Measurements from ENCODE around the gene RBM15B. TPM values are rescaled to one million over a fixed set of nuclear protein-coding genes. Genes with fewer than 3 reads are reported as not detected.

Gene RBM15B
- total RNA-seq, 4 donors from 2014 or later, result 4.9 to 13.7 (median 8.9) TPM

- in situ Hi-C loops (cut with MboI; ENCODE audit: low sequenced_read_pairs in 4 of 4) (loop anchor here in 2 of 4 donors (25.0 kb wide), 3 partner anchors 266 to 784 kb away; partner anchors contain the start of genes CISH (in 1 of the 2), MAPKAPK3 (in 1 of the 2) and TEX264 (in 1 of the 2)), intact Hi-C loops (cut with DNase I; ENCODE audit: low total_unique reads) (loop anchor here (10.0 kb wide), 1 partner anchor 1042 kb away; the partner anchor contains the start of genes CYB561D2, NPRL2 and TMEM115)
- Histone ChIP-seq H3K4me1 (peaks cover 30 to 53% of the 10 kb centered on the region in 2 donors), H3K9me3 (no peaks in the 10 kb centered on the region), H3K27me3 (no peaks in the 10 kb centered on the region), H3K36me3 (peaks cover 0 to 65% of the 10 kb centered on the region in 2 donors), H3K4me3 (no peak overlapping the region), H3K27ac (peak overlapping the region in 3 of 4 donors; percentile 2 to 57 (median 56))
- no peak for TF ChIP-seq POLR2A (IDR thresholded peaks at IDR 0.05)
- TF ChIP-seq, protein P1, sequence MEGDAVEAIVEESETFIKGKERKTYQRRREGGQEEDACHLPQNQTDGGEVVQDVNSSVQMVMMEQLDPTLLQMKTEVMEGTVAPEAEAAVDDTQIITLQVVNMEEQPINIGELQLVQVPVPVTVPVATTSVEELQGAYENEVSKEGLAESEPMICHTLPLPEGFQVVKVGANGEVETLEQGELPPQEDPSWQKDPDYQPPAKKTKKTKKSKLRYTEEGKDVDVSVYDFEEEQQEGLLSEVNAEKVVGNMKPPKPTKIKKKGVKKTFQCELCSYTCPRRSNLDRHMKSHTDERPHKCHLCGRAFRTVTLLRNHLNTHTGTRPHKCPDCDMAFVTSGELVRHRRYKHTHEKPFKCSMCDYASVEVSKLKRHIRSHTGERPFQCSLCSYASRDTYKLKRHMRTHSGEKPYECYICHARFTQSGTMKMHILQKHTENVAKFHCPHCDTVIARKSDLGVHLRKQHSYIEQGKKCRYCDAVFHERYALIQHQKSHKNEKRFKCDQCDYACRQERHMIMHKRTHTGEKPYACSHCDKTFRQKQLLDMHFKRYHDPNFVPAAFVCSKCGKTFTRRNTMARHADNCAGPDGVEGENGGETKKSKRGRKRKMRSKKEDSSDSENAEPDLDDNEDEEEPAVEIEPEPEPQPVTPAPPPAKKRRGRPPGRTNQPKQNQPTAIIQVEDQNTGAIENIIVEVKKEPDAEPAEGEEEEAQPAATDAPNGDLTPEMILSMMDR (IDR thresholded peaks at IDR 0.05 in 4 of 5, conservative IDR thresholded peaks at IDR 0.05 in 1 of 5), result no peak
- ATAC-seq (no peak), DNase-seq (no peak)
These were observed 5.3 kb downstream of the RBM15B start for GRCh38 chr3:51396401-51396800.

DNA sequence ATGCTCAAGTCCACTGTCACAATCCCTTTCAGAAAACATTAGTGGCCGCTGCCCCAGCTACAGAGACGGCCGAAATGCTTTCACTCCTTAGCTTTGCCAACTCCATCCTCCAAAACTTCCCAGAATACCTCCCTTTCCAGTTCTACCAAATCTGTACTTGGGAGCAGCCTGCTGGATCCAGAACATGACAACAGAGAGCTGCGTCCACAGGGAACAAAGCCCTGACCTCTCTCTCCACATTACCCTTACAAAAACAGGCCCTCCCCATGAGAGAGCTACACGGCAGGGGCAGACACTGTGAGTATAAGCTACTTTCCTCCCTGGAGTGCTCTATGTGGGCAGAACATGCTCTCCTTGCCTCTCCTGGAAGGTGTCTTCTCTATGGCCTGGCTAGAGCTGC, 6.3 kb downstream of the RBM15B start:
- Histone ChIP-seq H3K4me3 (no peak overlapping the region), H3K9me3 (no peaks in the 10 kb centered on the region), H3K36me3 (peaks cover 0 to 63% of the 10 kb centered on the region in 2 donors), H3K27ac (peak overlapping the region in 2 of 4 donors; percentile 13 to 56), H3K27me3 (no peaks in the 10 kb centered on the region), H3K4me1 (peaks cover 25 to 46% of the 10 kb centered on the region in 2 donors)
- TF ChIP-seq, protein P1 (IDR thresholded peaks at IDR 0.05 in 4 of 5, conservative IDR thresholded peaks at IDR 0.05 in 1 of 5), result no peak
- TF ChIP-seq POLR2A (IDR thresholded peaks at IDR 0.05), result no peak
- ATAC-seq, result no peak
- DNase-seq, result no peak
- in situ Hi-C loops (cut with MboI; ENCODE audit: low sequenced_read_pairs in 4 of 4) (loop anchor here in 2 of 4 donors (25.0 kb wide), 3 partner anchors 265 to 785 kb away; partner anchors contain the start of genes CISH (in 1 of the 2), MAPKAPK3 (in 1 of the 2) and TEX264 (in 1 of the 2)), intact Hi-C loops (cut with DNase I; ENCODE audit: low total_unique reads) (loop anchor here (10.0 kb wide), 1 partner anchor 1043 kb away; the partner anchor contains the start of genes CYB561D2, NPRL2 and TMEM115)

GRCh38 chr3:51398595-51399310, 7.7 kb downstream of the RBM15B start:
- Histone ChIP-seq H3K9me3 (no peaks in the 10 kb centered on the region), H3K4me1 (peaks cover 13 to 33% of the 10 kb centered on the region in 2 donors), H3K36me3 (peaks cover 0 to 60% of the 10 kb centered on the region in 2 donors), H3K27me3 (no peaks in the 10 kb centered on the region), H3K27ac (peak overlapping the region in 1 of 4 donors; percentile 5), H3K4me3 (no peak overlapping the region)
- intact Hi-C loops (cut with DNase I; ENCODE audit: low total_unique reads), result loop anchor here (10.0 kb wide), 1 partner anchor 1044 kb away; the partner anchor contains the start of genes CYB561D2, NPRL2 and TMEM115
- TF ChIP-seq, protein P1 (IDR thresholded peaks at IDR 0.05 in 4 of 5, conservative IDR thresholded peaks at IDR 0.05 in 1 of 5), result no peak
- TF ChIP-seq POLR2A (IDR thresholded peaks at IDR 0.05), result no peak
- DNase-seq (no peak), ATAC-seq (no peak)
- in situ Hi-C loops (cut with MboI; ENCODE audit: low sequenced_read_pairs in 4 of 4), result loop anchor here in 2 of 4 donors (25.0 kb wide), 3 partner anchors 264 to 786 kb away; partner anchors contain the start of genes CISH (in 1 of the 2), MAPKAPK3 (in 1 of the 2) and TEX264 (in 1 of the 2)

DNA sequence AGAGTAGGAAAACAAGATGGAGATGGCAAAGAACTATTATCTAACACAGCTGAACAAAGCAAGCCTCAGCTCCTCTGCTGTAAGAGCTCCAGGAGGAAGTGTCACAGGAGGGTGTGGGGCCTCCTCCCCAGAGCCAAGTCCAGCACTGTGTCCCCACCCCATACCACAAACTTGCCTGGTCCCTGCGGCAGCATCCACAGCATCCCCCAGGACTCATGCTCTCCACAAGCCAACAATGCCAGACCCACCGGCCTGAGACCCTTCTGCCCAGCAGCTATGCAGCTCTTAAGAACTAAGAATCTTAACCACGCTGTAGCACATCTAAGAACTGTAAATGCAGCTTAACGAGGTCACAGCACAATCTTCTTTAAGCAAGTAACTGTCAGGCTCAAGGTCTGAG, 9.1 kb downstream of the RBM15B start:
- Histone ChIP-seq H3K27ac (no peak overlapping the region), H3K9me3 (no peaks in the 10 kb centered on the region), H3K4me1 (peaks cover 6 to 19% of the 10 kb centered on the region in 2 donors), H3K27me3 (no peaks in the 10 kb centered on the region), H3K36me3 (peaks cover 0 to 45% of the 10 kb centered on the region in 2 donors), H3K4me3 (no peak overlapping the region)
- DNase-seq, result no peak
- no peak for TF ChIP-seq POLR2A (IDR thresholded peaks at IDR 0.05)
- TF ChIP-seq, protein P1 (IDR thresholded peaks at IDR 0.05 in 4 of 5, conservative IDR thresholded peaks at IDR 0.05 in 1 of 5), result no peak
- in situ Hi-C loops (cut with MboI; ENCODE audit: low sequenced_read_pairs in 4 of 4), result no loop called here
- intact Hi-C loops (cut with DNase I; ENCODE audit: low total_unique reads), result no loop called here
- no peak for ATAC-seq
